H1 (cell line): ENCODE data around the gene ADRA2B. TPM values are rescaled to one million over a fixed set of nuclear protein-coding genes. Genes with fewer than 3 reads are reported as not detected.

Source experiments
- CTCF ChIA-PET: fragments of 300-600 bp; sonication (Branson Sonifier 250); formaldehyde crosslinking; loops from one replicate; lab custom pipeline; 2021; ENCODE audit not compliant: partially characterized antibody; lab: Charles Lee
- POLR2A ChIA-PET: fragments of 300-600 bp; sonication (Branson Sonifier 250); formaldehyde crosslinking; loops from one replicate; lab custom pipeline; 2021; ENCODE audit warnings: inconsistent platforms; ENCODE audit not compliant: partially characterized antibody; lab: Charles Lee
- DNase-seq, 2 experiments: peaks; one replicate each; pipeline versions ENCODE4 v3.0.0 to v3.0.0-alpha.2; 2010 to 2022; ENCODE audit warnings: low spot score in 2 of 2, low read depth in 1 of 2, mixed read lengths in 1 of 2
- FAIRE-seq: peaks from 2 replicates; lab custom pipeline; 2011; peaks lifted over from hg19 to GRCh38; lab: Jason Lieb, UNC
- H2AFZ ChIP-seq: 2 replicates; pipeline ENCODE4 v1.8.1; 2012; ENCODE audit warnings: low read length, inconsistent platforms
- H2AK5ac ChIP-seq: 2 replicates; pipeline ENCODE4 v1.6.1; 2013; ENCODE audit warnings: low read depth, low read length
- H2BK120ac ChIP-seq: replicated peaks from 2 replicates; pipeline ENCODE3; 2013; ENCODE audit warnings: low read depth, low read length, inconsistent platforms
- H2BK12ac ChIP-seq: 2 replicates; pipeline ENCODE4 v1.6.1; 2013; ENCODE audit warnings: low read depth, low read length
- H2BK15ac ChIP-seq: 2 replicates; pipeline ENCODE4 v1.6.1; 2013; ENCODE audit warnings: low read length
- H2BK20ac ChIP-seq: 2 replicates; pipeline ENCODE4 v1.6.1; 2013; ENCODE audit warnings: low read length
- H2BK5ac ChIP-seq: 2 replicates; pipeline ENCODE4 v1.6.1; 2013; ENCODE audit warnings: low read depth, low read length
- H3K14ac ChIP-seq: 2 replicates; pipeline ENCODE4 v1.6.1; 2013; ENCODE audit warnings: inconsistent platforms; ENCODE audit not compliant: insufficient read length
- H3K18ac ChIP-seq: 2 replicates; pipeline ENCODE4 v1.6.1; 2013; ENCODE audit warnings: low read length; ENCODE audit errors: extremely low read depth
- H3K23ac ChIP-seq: 2 replicates; pipeline ENCODE4 v1.6.1; 2013; ENCODE audit warnings: inconsistent platforms; ENCODE audit not compliant: insufficient read length
- H3K23me2 ChIP-seq: 2 replicates; pipeline ENCODE4 v1.6.1; 2013; ENCODE audit warnings: low read depth, low read length
- H3K27ac ChIP-seq: 2 replicates; pipeline ENCODE4 v1.6.1; 2011; ENCODE audit warnings: low read depth, low read length, inconsistent platforms
- H3K27me3 ChIP-seq, 4 experiments: replicated peaks in 1 of 4; 1 replicate in 1 of 4; 2 replicates in 3 of 4; pipeline versions ENCODE4 v1.6.1 to v1.8.1; 2011 to 2013; ENCODE audit warnings: low read length in 3 of 4, mild to moderate bottlenecking in 3 of 4, inconsistent platforms in 2 of 4, mixed read lengths in 2 of 4, moderate library complexity in 1 of 4; ENCODE audit not compliant: control insufficient read depth in 3 of 4, insufficient read depth in 3 of 4; ENCODE audit errors: extremely low read depth in 1 of 4
- H3K36me3 ChIP-seq, 4 experiments: 2 replicates each; pipeline versions ENCODE4 v1.6.1 to v1.8.1; 2011 to 2013; ENCODE audit warnings: mild to moderate bottlenecking in 4 of 4, low read length in 3 of 4, moderate library complexity in 2 of 4, control low read depth in 1 of 4, inconsistent platforms in 1 of 4; ENCODE audit not compliant: insufficient read depth in 4 of 4, control insufficient read depth in 2 of 4
- H3K4ac ChIP-seq: replicated peaks from 2 replicates; pipeline ENCODE3; 2013; ENCODE audit warnings: low read length, low read depth, mixed read lengths, inconsistent platforms; ENCODE audit not compliant: insufficient read length
- H3K4me1 ChIP-seq, 4 experiments: replicated peaks in 1 of 4; 1 replicate in 1 of 4; 2 replicates in 3 of 4; pipeline versions ENCODE4 v1.6.1 to v1.8.1; 2011 to 2013; ENCODE audit warnings: low read length in 3 of 4, inconsistent platforms in 2 of 4, mixed read lengths in 1 of 4; ENCODE audit not compliant: insufficient read depth in 4 of 4, control insufficient read depth in 3 of 4
- H3K4me2 ChIP-seq, 2 experiments: 2 replicates each; pipeline versions ENCODE4 v1.6.1 to v1.8.1; 2011 to 2013; ENCODE audit warnings: low read depth in 2 of 2, low read length in 2 of 2, control low read depth in 1 of 2, inconsistent platforms in 1 of 2, mild to moderate bottlenecking in 1 of 2; ENCODE audit not compliant: insufficient read depth in 1 of 2
- H3K4me3 ChIP-seq, 4 experiments: fragments of 200-600, 300-600 bp in 1 of 4; sonication (generic), shearing (Covaris generic), sonication (Bioruptor Twin) in 1 of 4; 2 replicates each; pipeline versions ENCODE4 v1.5.1 to v1.8.1; 2011 to 2016; ENCODE audit warnings: low read length in 4 of 4, low read depth in 3 of 4, control low read depth in 2 of 4, inconsistent platforms in 2 of 4, mild to moderate bottlenecking in 2 of 4, mixed read lengths in 1 of 4, moderate library complexity in 1 of 4; ENCODE audit not compliant: insufficient read depth in 2 of 4; ENCODE audit errors: extremely low read depth in 1 of 4
- H3K56ac ChIP-seq: replicated peaks from 2 replicates; pipeline ENCODE3; 2013; ENCODE audit warnings: low read depth, mild to moderate bottlenecking, mixed read lengths, low read length, inconsistent platforms; ENCODE audit not compliant: insufficient read length
- H3K79me1 ChIP-seq: 2 replicates; pipeline ENCODE4 v1.6.1; 2013; ENCODE audit warnings: low read depth, low read length, control low read depth
- H3K79me2 ChIP-seq, 2 experiments: 2 replicates each; pipeline versions ENCODE4 v1.6.1 to v1.8.1; 2012 to 2013; ENCODE audit warnings: low read length in 2 of 2, mild to moderate bottlenecking in 2 of 2, inconsistent platforms in 1 of 2; ENCODE audit not compliant: insufficient read depth in 2 of 2, control insufficient read depth in 1 of 2
- H3K9ac ChIP-seq, 4 experiments: replicated peaks in 1 of 4; 1 replicate in 1 of 4; 2 replicates in 3 of 4; pipeline versions ENCODE4 v1.6.1 to v1.8.1; 2011 to 2013; ENCODE audit warnings: low read depth in 3 of 4, low read length in 3 of 4, control low read depth in 2 of 4, mild to moderate bottlenecking in 2 of 4, moderate library complexity in 2 of 4, inconsistent platforms in 1 of 4; ENCODE audit errors: extremely low read depth in 1 of 4
- H3K9me3 ChIP-seq, 2 experiments: 2 replicates each; pipeline versions ENCODE4 v1.6.1 to v1.8.1; 2012 to 2013; ENCODE audit warnings: mild to moderate bottlenecking in 2 of 2, moderate library complexity in 2 of 2, control low read depth in 1 of 2, inconsistent platforms in 1 of 2, low read depth in 1 of 2, low read length in 1 of 2, mixed read lengths in 1 of 2; ENCODE audit not compliant: insufficient read depth in 2 of 2
- H4K20me1 ChIP-seq, 2 experiments: replicated peaks in 1 of 2; 2 replicates each; pipeline versions ENCODE3 to v1.8.1; 2011 to 2013; ENCODE audit warnings: inconsistent platforms in 2 of 2, low read length in 2 of 2, mild to moderate bottlenecking in 1 of 2; ENCODE audit not compliant: insufficient read depth in 2 of 2, control insufficient read depth in 1 of 2
- H4K5ac ChIP-seq: 2 replicates; pipeline ENCODE4 v1.6.1; 2013; ENCODE audit warnings: low read length, low read depth, mixed read lengths, inconsistent platforms; ENCODE audit not compliant: insufficient read length
- H4K8ac ChIP-seq: 2 replicates; pipeline ENCODE4 v1.8.0; 2013; ENCODE audit warnings: mild to moderate bottlenecking, moderate library complexity, low read length, inconsistent platforms; ENCODE audit not compliant: insufficient read depth; ENCODE audit errors: extremely low read depth
- H4K91ac ChIP-seq: replicated peaks from 2 replicates; pipeline ENCODE3; 2013; ENCODE audit warnings: low read length, mixed read lengths, inconsistent platforms; ENCODE audit not compliant: insufficient read length
- HDAC2 ChIP-seq, 2 experiments: fragments of 300-600 bp in 1 of 2; sonication (generic) in 1 of 2; IDR thresholded peaks; 2 replicates each; pipeline ENCODE4 v1.6.1; 2011 to 2012; ENCODE audit warnings: low read depth in 2 of 2, low read length in 2 of 2, mild to moderate bottlenecking in 2 of 2, moderate library complexity in 2 of 2, borderline replicate concordance in 1 of 2, inconsistent platforms in 1 of 2
- KDM5A ChIP-seq: fragments of 200-600 bp; IDR thresholded peaks from 2 replicates; pipeline ENCODE4 v1.7.1; 2012; ENCODE audit warnings: mild to moderate bottlenecking, low read length, inconsistent platforms, mixed read lengths
- POLR2AphosphoS5 ChIP-seq: IDR thresholded peaks from 2 replicates; pipeline ENCODE4 v1.6.1; 2011; ENCODE audit warnings: low read depth, low read length
- POU5F1 ChIP-seq: IDR thresholded peaks from 2 replicates; pipeline ENCODE4 v1.6.1; 2011; ENCODE audit warnings: low read depth, mild to moderate bottlenecking, low read length, moderate library complexity
- TAF1 ChIP-seq: IDR thresholded peaks from 2 replicates; pipeline ENCODE4 v1.6.1; 2011; ENCODE audit warnings: mild to moderate bottlenecking, low read depth, low read length
- WGBS, 2 experiments: shearing (Covaris generic) in 1 of 2; methylation state at CpG; one replicate each; pipeline versions ENCODE4 v1.1.6 to v1.1.7; 2013 to 2015; ENCODE audit warnings: low lambda C conversion rate in 2 of 2, mixed read lengths in 2 of 2, inconsistent platforms in 1 of 2, low coverage in 1 of 2, missing lambda C conversion rate in 1 of 2; ENCODE audit not compliant: insufficient replicate concordance in 2 of 2, insufficient coverage in 1 of 2, insufficient read length in 1 of 2; ENCODE audit errors: extremely low coverage in 1 of 2, missing lambda C conversion rate in 1 of 2; 5-methylcytosine and 5-hydroxymethylcytosine counted together
- polyA plus RNA-seq, 7 experiments: library from polyadenylated mRNA; depleted of rRNA in 3 of 7; stranded (reverse) in 5 of 7; unstranded in 2 of 7; fragments of >200 nt in 5 of 7; fragments of 200-250 nt in 2 of 7; gene quantifications; 1 replicate in 5 of 7; 2 replicates in 1 of 7; 4 replicates in 1 of 7; pipeline versions ENCODE4 v1.2.1 to v1.2.3, GENCODE V29; 2011 to 2013; ENCODE audit warnings: missing spikeins in 2 of 7, mixed read lengths in 2 of 7
- total RNA-seq: library from RNA; stranded (reverse); fragmentation: NEBNext Ultra II Directional; extraction: Animal tissue kit (Norgen Biotek cat#: 25700); gene quantifications from 2 replicates; pipeline ENCODE4 v1.2.1, GENCODE V29; 2021

ADRA2B gene
- total and polyA plus RNA-seq, 2 of the 8 experiments (the other 6 are each of a cell fraction or from before 2014, with no cell fraction given), result 5.8 to 6.5 TPM

DNA sequence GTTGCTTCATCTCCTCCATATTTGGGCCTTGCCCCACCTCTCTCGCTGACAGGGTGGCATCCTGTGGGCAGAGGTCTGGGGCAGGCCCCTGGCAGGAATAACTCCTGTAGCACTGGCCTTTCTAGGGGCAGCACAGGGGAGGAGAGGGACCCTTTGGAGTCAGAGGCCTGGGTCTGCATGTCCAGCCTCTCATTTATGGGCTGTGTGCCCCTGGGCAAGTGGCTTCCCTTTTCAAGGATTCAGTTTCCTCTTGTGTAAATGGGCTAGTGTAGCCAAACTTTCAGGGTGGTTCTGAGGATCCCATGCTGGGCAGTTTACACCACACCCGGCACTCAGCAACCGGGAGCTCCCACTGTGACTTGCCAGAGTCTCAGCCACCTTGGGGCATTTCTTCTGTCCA lies 23.4 kb downstream of the ADRA2B start:
- Histone ChIP-seq H2BK20ac (no peak overlapping the region; the same call in 1 of the 2 replicates), H3K4ac (no peak overlapping the region), H4K8ac (no peak overlapping the region), H2AFZ (no peak overlapping the region), H3K23ac (no peak overlapping the region), H3K23me2 (no peaks in the 10 kb centered on the region), H3K79me1 (no peaks in the 10 kb centered on the region), H3K27me3 (no peaks in the 10 kb centered on the region; a peak in 1 of 7 replicates), H3K9me3 (no peaks in the 10 kb centered on the region), H3K56ac (no peak overlapping the region), H4K5ac (no peak overlapping the region), H2BK12ac (no peak overlapping the region), H2BK120ac (no peak overlapping the region), H3K4me3 (no peak overlapping the region), H3K18ac (no peak overlapping the region), H3K36me3 (no peaks in the 10 kb centered on the region), H2BK5ac (no peak overlapping the region), H2AK5ac (no peak overlapping the region), H4K20me1 (no peaks in the 10 kb centered on the region), H4K91ac (no peak overlapping the region), H3K27ac (no peak overlapping the region), H3K9ac (no peak overlapping the region), H2BK15ac (no peak overlapping the region), H3K14ac (no peak overlapping the region), H3K79me2 (no peaks in the 10 kb centered on the region), H3K4me1 (peaks cover 3 to 24% (median 10%) of the 10 kb centered on the region in 4 experiments), H3K4me2 (no peak overlapping the region)
- DNase-seq, result no peak
- CTCF ChIA-PET, result interaction anchor here (0.6 to 2.5 kb wide), 8 partner anchors 9 to 82 kb away, joined by 3 to 12 read pairs (median 8); partner anchors contain the start of gene ADRA2B
- no peak for FAIRE-seq
- whole genome bisulfite sequencing, 2 experiments, result 92% methylated on average over 3 of the region's 3 CpGs; no CpG with 5 or more reads in 1 of the 2 experiments
- POLR2A ChIA-PET, result interaction anchor here (1.3 to 1.7 kb wide), 2 partner anchors 9 to 16 kb away, joined by 3 to 11 read pairs; no protein-coding TSS in a partner anchor
- TF ChIP-seq POLR2AphosphoS5 (no peak), POU5F1 (no peak), KDM5A (no peak), TAF1 (no peak), HDAC2 (IDR thresholded peaks at IDR 0.05; ENCODE audit: borderline replicate concordance in 1 of 2, low read depth in 2 of 2, low read length in 2 of 2) (no peak)
